ENCODE measurements around the gene OSBPL7.

OSBPL7 gene

GRCh38 chr17:47762728-47763127 is 58.9 kb downstream of the OSBPL7 start:
- Histone ChIP-seq H4K12ac (ENCODE audit: low read depth, low read length) (no peak overlapping the region), H4K8ac (ENCODE audit: low read depth, low read length) (no peak overlapping the region), H3K27me3 (ENCODE audit: insufficient read depth, low read length) (no peaks in the 10 kb centered on the region), H3K79me1 (ENCODE audit: low read length) (no peaks in the 10 kb centered on the region), H3K27ac (ENCODE audit: low read depth, low read length) (no peak overlapping the region), H3K79me2 (ENCODE audit: control insufficient read depth, insufficient read depth, low read length, poor library complexity) (no peaks in the 10 kb centered on the region), H3K9me3 (ENCODE audit: insufficient read depth, low read depth, low read length) (peaks cover 3% of the 10 kb centered on the region), H2BK120ac (ENCODE audit: insufficient read depth, low read length, poor library complexity) (no peak overlapping the region), H2AK5ac (ENCODE audit: low read length) (no peak overlapping the region), H3K36me3 (ENCODE audit: control insufficient read depth in 1 of 2, insufficient read depth in 2 of 2, low read length in 2 of 2) (no peaks in the 10 kb centered on the region), H3K18ac (ENCODE audit: low read length) (no peak overlapping the region), H3K14ac (ENCODE audit: low read length) (no peak overlapping the region), H3K4me2 (ENCODE audit: low read length) (no peak overlapping the region), H3K4ac (ENCODE audit: low read depth, low read length) (no peak overlapping the region), H3K4me3 (ENCODE audit: low read depth, low read length) (no peak overlapping the region), H3K9ac (ENCODE audit: low read length) (no peak overlapping the region), H2BK5ac (ENCODE audit: low read depth, low read length, poor library complexity) (no peak overlapping the region), H2AFZ (ENCODE audit: insufficient read depth, low read length, poor library complexity) (no peak overlapping the region), H4K91ac (ENCODE audit: low read depth, low read length) (no peak overlapping the region), H2BK12ac (ENCODE audit: low read length) (no peak overlapping the region), H3K23ac (ENCODE audit: low read length) (no peak overlapping the region), H3K4me1 (ENCODE audit: control insufficient read depth in 1 of 2, insufficient read depth in 2 of 2, low read length in 2 of 2) (no peaks in the 10 kb centered on the region)
- no peak for DNase-seq
- WGBS (ENCODE audit: extremely low coverage, insufficient coverage, insufficient read length): no CpG with 5 or more reads among the region's 2 CpGs

- WGBS (ENCODE audit: extremely low coverage, insufficient coverage, insufficient read length): no CpG with 5 or more reads among the region's 5 CpGs
- no peak overlapping the region for H3K4me2 ChIP-seq (ENCODE audit: low read length)
- peaks cover 3% of the 10 kb centered on the region for H3K9me3 ChIP-seq (ENCODE audit: insufficient read depth, low read depth, low read length)
- H2BK12ac ChIP-seq (ENCODE audit: low read length): no peak overlapping the region
- H2BK5ac ChIP-seq (ENCODE audit: low read depth, low read length, poor library complexity): no peak overlapping the region
- H2AK5ac ChIP-seq (ENCODE audit: low read length): no peak overlapping the region
- no peaks in the 10 kb centered on the region for H3K4me1 ChIP-seq (ENCODE audit: control insufficient read depth in 1 of 2, insufficient read depth in 2 of 2, low read length in 2 of 2)
- no peak overlapping the region for H3K4me3 ChIP-seq (ENCODE audit: low read depth, low read length)
- H3K27ac ChIP-seq (ENCODE audit: low read depth, low read length): no peak overlapping the region
- H4K12ac ChIP-seq (ENCODE audit: low read depth, low read length): no peak overlapping the region
- no peaks in the 10 kb centered on the region for H3K27me3 ChIP-seq (ENCODE audit: insufficient read depth, low read length)
- no peaks in the 10 kb centered on the region for H3K79me2 ChIP-seq (ENCODE audit: control insufficient read depth, insufficient read depth, low read length, poor library complexity)
- H3K23ac ChIP-seq (ENCODE audit: low read length): no peak overlapping the region
- H3K9ac ChIP-seq (ENCODE audit: low read length): no peak overlapping the region
- no peak overlapping the region for H4K8ac ChIP-seq (ENCODE audit: low read depth, low read length)
- H2BK120ac ChIP-seq (ENCODE audit: insufficient read depth, low read length, poor library complexity): no peak overlapping the region
- H4K91ac ChIP-seq (ENCODE audit: low read depth, low read length): no peak overlapping the region
- DNase-seq: no peak
- H2AFZ ChIP-seq (ENCODE audit: insufficient read depth, low read length, poor library complexity): no peak overlapping the region
- no peak overlapping the region for H3K18ac ChIP-seq (ENCODE audit: low read length)
- no peak overlapping the region for H3K14ac ChIP-seq (ENCODE audit: low read length)
- no peak overlapping the region for H3K4ac ChIP-seq (ENCODE audit: low read depth, low read length)
- H3K79me1 ChIP-seq (ENCODE audit: low read length): no peaks in the 10 kb centered on the region
- H3K36me3 ChIP-seq (ENCODE audit: control insufficient read depth in 1 of 2, insufficient read depth in 2 of 2, low read length in 2 of 2): no peaks in the 10 kb centered on the region
Observed at GRCh38 chr17:47760409-47761140, 61.0 kb downstream of the OSBPL7 start.

- DNase-seq: peak in 1 of 2 donors; percentile 7
- Histone ChIP-seq H3K4ac (ENCODE audit: low read depth, low read length) (no peak overlapping the region), H3K4me1 (ENCODE audit: control insufficient read depth in 1 of 2, insufficient read depth in 2 of 2, low read length in 2 of 2) (no peaks in the 10 kb centered on the region), H2BK5ac (ENCODE audit: low read depth, low read length, poor library complexity) (no peak overlapping the region), H4K12ac (ENCODE audit: low read depth, low read length) (no peak overlapping the region), H3K4me2 (ENCODE audit: low read length) (no peak overlapping the region), H3K9ac (ENCODE audit: low read length) (no peak overlapping the region), H2BK12ac (ENCODE audit: low read length) (no peak overlapping the region), H3K27me3 (ENCODE audit: insufficient read depth, low read length) (no peaks in the 10 kb centered on the region), H3K18ac (ENCODE audit: low read length) (no peak overlapping the region), H3K9me3 (ENCODE audit: insufficient read depth, low read depth, low read length) (peaks cover 3% of the 10 kb centered on the region), H3K23ac (ENCODE audit: low read length) (no peak overlapping the region), H3K14ac (ENCODE audit: low read length) (no peak overlapping the region), H3K36me3 (ENCODE audit: control insufficient read depth in 1 of 2, insufficient read depth in 2 of 2, low read length in 2 of 2) (no peaks in the 10 kb centered on the region), H2AFZ (ENCODE audit: insufficient read depth, low read length, poor library complexity) (no peak overlapping the region), H3K27ac (ENCODE audit: low read depth, low read length) (no peak overlapping the region), H3K79me1 (ENCODE audit: low read length) (no peaks in the 10 kb centered on the region), H3K4me3 (ENCODE audit: low read depth, low read length) (no peak overlapping the region), H2AK5ac (ENCODE audit: low read length) (no peak overlapping the region), H3K79me2 (ENCODE audit: control insufficient read depth, insufficient read depth, low read length, poor library complexity) (no peaks in the 10 kb centered on the region), H4K8ac (ENCODE audit: low read depth, low read length) (no peak overlapping the region), H4K91ac (ENCODE audit: low read depth, low read length) (no peak overlapping the region), H2BK120ac (ENCODE audit: insufficient read depth, low read length, poor library complexity) (no peak overlapping the region)
- no CpG with 5 or more reads among the region's 1 CpG for WGBS (ENCODE audit: extremely low coverage, insufficient coverage, insufficient read length)
Observed at GRCh38 chr17:47757386-47757785, 64.2 kb downstream of the OSBPL7 start.
